Glutamatergic neuron (in vitro differentiated cells): Measurements from ENCODE around the gene CHD5. TPM values are rescaled to one million over a fixed set of nuclear protein-coding genes. Genes with fewer than 3 reads are reported as not detected.

Experiments used
- DNase-seq: peaks from one replicate; pipeline ENCODE4 v3.0.0; 2022
- H3K27ac Mint-ChIP-seq: one replicate; pipeline ENCODE4 v1.8.0; 2020; ENCODE audit warnings: mild to moderate bottlenecking, mixed read lengths, inconsistent platforms; ENCODE audit not compliant: unreplicated experiment
- H3K27me3 Mint-ChIP-seq: one replicate; pipeline ENCODE4 v1.8.0; 2020; ENCODE audit warnings: mild to moderate bottlenecking, moderate library complexity, mixed read lengths, inconsistent platforms; ENCODE audit not compliant: unreplicated experiment
- H3K36me3 Mint-ChIP-seq: one replicate; pipeline ENCODE4 v1.8.0; 2020; ENCODE audit warnings: mild to moderate bottlenecking, mixed read lengths, inconsistent platforms; ENCODE audit not compliant: unreplicated experiment
- H3K4me1 Mint-ChIP-seq: one replicate; pipeline ENCODE4 v1.8.0; 2020; ENCODE audit warnings: mild to moderate bottlenecking, low read depth, mixed read lengths, inconsistent platforms; ENCODE audit not compliant: unreplicated experiment
- H3K4me3 Mint-ChIP-seq: one replicate; pipeline ENCODE4 v1.8.0; 2020; ENCODE audit warnings: mild to moderate bottlenecking, mixed read lengths, inconsistent platforms; ENCODE audit not compliant: unreplicated experiment
- H3K9me3 Mint-ChIP-seq: one replicate; pipeline ENCODE4 v1.8.0; 2020; ENCODE audit warnings: mild to moderate bottlenecking, moderate library complexity, mixed read lengths, inconsistent platforms; ENCODE audit not compliant: unreplicated experiment
- total RNA-seq: library from RNA; stranded (reverse); fragmentation: NEBNext Ultra II Directional; extraction: Animal tissue kit (Norgen Biotek cat#: 25700); gene quantifications from one replicate; pipeline ENCODE4 v1.2.1, GENCODE V29; 2021; ENCODE audit not compliant: unreplicated experiment
- TF ChIP-seq, protein P1 (sequence below): fragments of 200-600 bp; sonication (generic); IDR thresholded peaks from one replicate; pipeline ENCODE4 v1.5.0; 2021; ENCODE audit not compliant: partially characterized antibody, unreplicated experiment

CHD5 gene
- total RNA-seq, 1 donor from 2014 or later = 0.96 TPM

DNA sequence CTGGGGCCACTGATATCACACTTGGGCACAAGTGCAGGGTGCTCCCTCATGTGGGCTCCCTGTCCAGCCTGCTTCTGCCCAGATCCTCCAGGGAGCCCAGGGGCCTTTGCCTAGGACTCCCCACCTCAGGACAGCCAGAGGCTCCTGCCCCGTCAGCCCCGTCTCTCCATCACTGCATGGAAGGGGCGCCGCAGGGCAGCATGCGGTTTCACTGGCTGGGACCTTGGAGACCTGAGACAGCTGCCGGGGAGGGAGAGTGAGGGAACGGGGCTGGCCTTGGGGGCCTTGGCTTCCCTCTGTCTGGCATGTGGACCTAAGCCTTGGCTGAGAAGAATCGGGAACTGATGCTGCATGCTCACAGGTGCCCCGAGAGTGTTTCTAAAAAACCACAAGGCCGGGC is 87.9 kb downstream of the CHD5 start:
- TF ChIP-seq, protein P1, sequence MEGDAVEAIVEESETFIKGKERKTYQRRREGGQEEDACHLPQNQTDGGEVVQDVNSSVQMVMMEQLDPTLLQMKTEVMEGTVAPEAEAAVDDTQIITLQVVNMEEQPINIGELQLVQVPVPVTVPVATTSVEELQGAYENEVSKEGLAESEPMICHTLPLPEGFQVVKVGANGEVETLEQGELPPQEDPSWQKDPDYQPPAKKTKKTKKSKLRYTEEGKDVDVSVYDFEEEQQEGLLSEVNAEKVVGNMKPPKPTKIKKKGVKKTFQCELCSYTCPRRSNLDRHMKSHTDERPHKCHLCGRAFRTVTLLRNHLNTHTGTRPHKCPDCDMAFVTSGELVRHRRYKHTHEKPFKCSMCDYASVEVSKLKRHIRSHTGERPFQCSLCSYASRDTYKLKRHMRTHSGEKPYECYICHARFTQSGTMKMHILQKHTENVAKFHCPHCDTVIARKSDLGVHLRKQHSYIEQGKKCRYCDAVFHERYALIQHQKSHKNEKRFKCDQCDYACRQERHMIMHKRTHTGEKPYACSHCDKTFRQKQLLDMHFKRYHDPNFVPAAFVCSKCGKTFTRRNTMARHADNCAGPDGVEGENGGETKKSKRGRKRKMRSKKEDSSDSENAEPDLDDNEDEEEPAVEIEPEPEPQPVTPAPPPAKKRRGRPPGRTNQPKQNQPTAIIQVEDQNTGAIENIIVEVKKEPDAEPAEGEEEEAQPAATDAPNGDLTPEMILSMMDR = no peak
- H3K9me3 Mint-ChIP-seq = peaks cover 3% of the 10 kb centered on the region
- H3K4me1 Mint-ChIP-seq = peaks cover 17% of the 10 kb centered on the region
- H3K27me3 Mint-ChIP-seq = no peaks in the 10 kb centered on the region
- no peak overlapping the region for H3K4me3 Mint-ChIP-seq
- DNase-seq = no peak
- no peak overlapping the region for H3K27ac Mint-ChIP-seq
- peaks cover 4% of the 10 kb centered on the region for H3K36me3 Mint-ChIP-seq

- no peak overlapping the region for H3K27ac Mint-ChIP-seq
- peaks cover 2% of the 10 kb centered on the region for H3K27me3 Mint-ChIP-seq
- peaks cover 3% of the 10 kb centered on the region for H3K9me3 Mint-ChIP-seq
- TF ChIP-seq, protein P1 = no peak
- H3K4me3 Mint-ChIP-seq = no peak overlapping the region
- peaks cover 4% of the 10 kb centered on the region for H3K36me3 Mint-ChIP-seq
- H3K4me1 Mint-ChIP-seq = peaks cover 20% of the 10 kb centered on the region
- DNase-seq = no peak
Measured at GRCh38 chr1:6091823-6092109, 88.4 kb downstream of the CHD5 start.

DNA sequence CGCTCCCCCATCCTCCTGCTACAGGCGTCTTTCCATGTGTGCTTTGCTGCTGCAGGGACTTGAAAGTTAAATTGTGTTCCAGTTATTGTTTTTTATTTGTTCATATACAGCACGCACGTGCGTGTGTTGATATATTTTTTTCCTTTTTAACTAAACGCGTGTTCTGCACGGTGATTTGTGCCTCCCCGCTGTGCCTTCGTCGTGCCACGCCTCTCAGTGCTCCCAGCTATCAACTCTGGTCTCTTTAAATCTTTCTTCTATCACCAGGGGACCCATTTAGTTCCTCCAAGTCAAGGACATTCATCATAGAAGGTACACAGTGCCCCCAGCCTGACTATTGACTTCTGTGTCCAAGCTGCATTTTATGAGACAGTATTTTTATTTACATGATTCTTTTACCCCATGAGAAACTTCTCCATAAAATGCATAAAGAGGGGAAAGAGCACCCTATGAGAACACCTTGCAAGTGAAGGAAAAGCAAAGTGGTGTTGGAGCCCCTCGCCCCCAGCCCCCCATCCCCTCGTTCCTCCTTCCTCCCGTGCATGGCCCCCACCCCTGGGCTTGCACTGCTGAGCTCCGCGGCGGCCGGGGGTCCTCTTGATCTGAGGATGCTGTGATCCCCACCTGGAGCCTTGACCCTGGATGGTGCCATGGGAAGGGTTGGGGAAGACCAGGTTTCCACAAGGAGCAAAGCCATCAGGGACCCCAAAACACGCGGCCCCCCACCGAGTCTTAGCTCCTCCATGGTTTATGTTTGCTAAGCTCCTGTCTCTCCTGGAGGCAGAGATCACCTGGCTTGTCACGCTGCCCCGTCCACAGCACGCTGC is 88.9 kb downstream of the CHD5 start:
- Mint-ChIP-seq H3K4me3 (no peak overlapping the region), H3K9me3 (peaks cover 3% of the 10 kb centered on the region), H3K36me3 (peaks cover 4% of the 10 kb centered on the region), H3K27ac (no peak overlapping the region), H3K27me3 (peaks cover 2% of the 10 kb centered on the region), H3K4me1 (peaks cover 20% of the 10 kb centered on the region)
- TF ChIP-seq, protein P1 = no peak
- DNase-seq = no peak

DNA sequence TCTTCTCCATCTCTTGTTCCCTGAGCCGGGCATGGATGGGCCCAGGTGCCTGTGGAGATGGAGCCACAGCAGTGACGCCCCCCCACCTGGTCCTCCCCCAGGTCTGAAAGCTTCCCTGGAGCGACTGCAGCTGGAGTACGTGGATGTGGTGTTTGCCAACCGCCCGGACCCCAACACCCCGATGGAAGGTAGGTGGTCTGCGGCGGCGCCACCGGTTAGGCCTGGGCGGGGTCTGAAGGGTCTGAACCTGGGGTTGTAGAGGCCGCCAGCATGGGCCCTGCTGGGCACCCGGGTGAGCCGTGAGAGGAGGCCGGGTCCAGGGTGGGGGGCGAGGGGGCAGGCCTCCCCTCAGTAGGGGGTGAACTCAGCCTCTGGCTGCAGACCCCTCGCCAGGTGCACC is 89.8 kb downstream of the CHD5 start:
- TF ChIP-seq, protein P1 = no peak
- Mint-ChIP-seq H3K4me1 (peaks cover 20% of the 10 kb centered on the region), H3K27me3 (peaks cover 2% of the 10 kb centered on the region), H3K4me3 (no peak overlapping the region), H3K27ac (no peak overlapping the region), H3K9me3 (peaks cover 3% of the 10 kb centered on the region), H3K36me3 (peaks cover 4% of the 10 kb centered on the region)
- no peak for DNase-seq

GRCh38 chr1:6088956-6089355 is 91.2 kb downstream of the CHD5 start:
- no peak overlapping the region for H3K4me3 Mint-ChIP-seq
- DNase-seq = no peak
- peaks cover 3% of the 10 kb centered on the region for H3K9me3 Mint-ChIP-seq
- H3K27ac Mint-ChIP-seq = no peak overlapping the region
- H3K27me3 Mint-ChIP-seq = peaks cover 5% of the 10 kb centered on the region
- H3K36me3 Mint-ChIP-seq = peaks cover 3% of the 10 kb centered on the region
- TF ChIP-seq, protein P1 = no peak
- peaks cover 27% of the 10 kb centered on the region for H3K4me1 Mint-ChIP-seq
